DMS53 (cell line): ENCODE results near the gene GNG7.
"Not testable (repeated sequence)": the region's sequence is repeated elsewhere in the genome, so short reads cannot be mapped to it uniquely, and the experiment has no call there.

Source experiments
- DNase-seq: peaks from one replicate; lab custom pipeline; 2025; lab: John Stamatoyannopoulos, UW

Gene GNG7

GRCh38 chr19:2507109-2507508 lies 195.4 kb downstream of the GNG7 start:
- peak; percentile 95 for DNase-seq

- not testable (repeated sequence) for DNase-seq
Observed at GRCh38 chr19:2506656-2507055, 195.8 kb downstream of the GNG7 start.

GRCh38 chr19:2503521-2504109 lies 198.9 kb downstream of the GNG7 start:
- peak; percentile 62 for DNase-seq

- no peak for DNase-seq
Observed at GRCh38 chr19:2500841-2501261, 201.6 kb downstream of the GNG7 start.

- no peak for DNase-seq
Observed at GRCh38 chr19:2500156-2500555, 202.3 kb downstream of the GNG7 start.

- no peak for DNase-seq
Observed at GRCh38 chr19:2497186-2497585, 205.3 kb downstream of the GNG7 start.

- DNase-seq: no peak
Observed at GRCh38 chr19:2495651-2496316, 206.7 kb downstream of the GNG7 start.

- DNase-seq: peak; percentile 75
Observed at GRCh38 chr19:2495130-2495641, 207.3 kb downstream of the GNG7 start.

- peak; percentile 79 for DNase-seq
Observed at GRCh38 chr19:2494447-2495129, 207.9 kb downstream of the GNG7 start.

GRCh38 chr19:2494084-2494446 lies 208.4 kb downstream of the GNG7 start:
- no peak for DNase-seq

GRCh38 chr19:2493448-2493847 lies 209.0 kb downstream of the GNG7 start:
- not testable (repeated sequence) for DNase-seq

GRCh38 chr19:2492870-2493269 lies 209.6 kb downstream of the GNG7 start:
- no peak for DNase-seq

- DNase-seq: peak; percentile 87
Observed at GRCh38 chr19:2491130-2491801, 211.2 kb downstream of the GNG7 start.

- no peak for DNase-seq
Observed at GRCh38 chr19:2490659-2491058, 211.8 kb downstream of the GNG7 start.

GRCh38 chr19:2488942-2489731 lies 213.4 kb downstream of the GNG7 start:
- peak; percentile 81 for DNase-seq

GRCh38 chr19:2488405-2488941 lies 214.0 kb downstream of the GNG7 start:
- DNase-seq: peak; percentile 23

GRCh38 chr19:2487842-2488241 lies 214.7 kb downstream of the GNG7 start:
- peak; percentile 13 for DNase-seq

GRCh38 chr19:2487090-2487489 lies 215.4 kb downstream of the GNG7 start:
- peak; percentile 17 for DNase-seq

- no peak for DNase-seq
Observed at GRCh38 chr19:2485428-2485827, 217.1 kb downstream of the GNG7 start.

- no peak for DNase-seq
Observed at GRCh38 chr19:2484178-2484937, 218.1 kb downstream of the GNG7 start.
